BLaER1 treated with 17β-estradiol and CSF1 and Interleukin-3, amounts not matched to agents 10 nM and 100 nM (cell line): ENCODE data around the gene SCGB3A1.

ENCODE experiments used
- H3K27ac ChIP-seq, 11 experiments: shearing (Covaris generic); formaldehyde crosslinking; 2 replicates each; pipeline ENCODE4 v1.8.1; 2022
- H3K27me3 ChIP-seq, 11 experiments: shearing (Covaris generic); formaldehyde crosslinking; 2 replicates each; pipeline ENCODE4 v1.8.1; 2022
- H3K36me3 ChIP-seq, 11 experiments: shearing (Covaris generic); formaldehyde crosslinking; 2 replicates each; pipeline ENCODE4 v1.8.1; 2022
- H3K4me1 ChIP-seq, 10 experiments: shearing (Covaris generic); formaldehyde crosslinking; 2 replicates each; pipeline ENCODE4 v1.8.1; 2022
- H3K4me2 ChIP-seq, 11 experiments: shearing (Covaris generic); formaldehyde crosslinking; 2 replicates each; pipeline ENCODE4 v1.8.1; 2022
- H3K4me3 ChIP-seq, 10 experiments: shearing (Covaris generic); formaldehyde crosslinking; 2 replicates each; pipeline ENCODE4 v1.8.1; 2022
- H3K9ac ChIP-seq, 11 experiments: shearing (Covaris generic); formaldehyde crosslinking; 2 replicates each; pipeline ENCODE4 v1.8.1; 2022
- H3K9me3 ChIP-seq, 11 experiments: shearing (Covaris generic); formaldehyde crosslinking; replicated peaks in 1 of 11; 2 replicates each; pipeline ENCODE4 v1.8.1; 2022
- H4K20me1 ChIP-seq, 11 experiments: shearing (Covaris generic); formaldehyde crosslinking; 2 replicates each; pipeline ENCODE4 v1.8.1; 2022
- Cebpa-rat ChIP-seq, 11 experiments: shearing (Covaris generic); IDR thresholded peaks; 2 replicates each; pipeline ENCODE4 v1.8.1; 2022

The SCGB3A1 gene

GRCh38 chr5:180596115-180596667, 4.9 kb upstream of the SCGB3A1 start:
- peak overlapping the region in 9 of 11 experiments; percentile 20 to 69 (median 52); a peak in 17 of 22 replicates for H3K4me2 ChIP-seq
- peaks cover 7 to 51% (median 43%) of the 10 kb centered on the region in 10 experiments; a peak in 19 of 20 replicates for H3K4me1 ChIP-seq
- 0 out of 22 replicates have a peak overlapping the region, but pooled peaks of 1 of the 11 experiments have one; percentile 9 for H3K27ac ChIP-seq
- H3K4me3 ChIP-seq, result no peak overlapping the region
- no peaks in the 10 kb centered on the region for H3K9me3 ChIP-seq
- TF ChIP-seq Cebpa-rat (IDR thresholded peaks at IDR 0.05), result no peak
- peak overlapping the region in 2 of 11 experiments; percentile 18 to 52; a peak in 1 of 22 replicates for H3K9ac ChIP-seq
- H3K36me3 ChIP-seq, result no peaks in the 10 kb centered on the region
- H3K27me3 ChIP-seq, result peaks cover 18 to 28% (median 24%) of the 10 kb centered on the region in 11 experiments
- H4K20me1 ChIP-seq, result peaks cover 0 to 11% (median 0%) of the 10 kb centered on the region in 11 experiments; a peak in 7 of 22 replicates

GRCh38 chr5:180595381-180596114, 4.2 kb upstream of the SCGB3A1 start:
- H3K9ac ChIP-seq, result no peak overlapping the region
- H3K27me3 ChIP-seq, result peaks cover 25 to 34% (median 31%) of the 10 kb centered on the region in 11 experiments
- no peak for TF ChIP-seq Cebpa-rat (IDR thresholded peaks at IDR 0.05)
- no peak overlapping the region for H3K4me2 ChIP-seq
- no peak overlapping the region for H3K4me3 ChIP-seq
- H3K36me3 ChIP-seq, result no peaks in the 10 kb centered on the region
- H4K20me1 ChIP-seq, result peaks cover 0 to 17% (median 0%) of the 10 kb centered on the region in 11 experiments; a peak in 7 of 22 replicates
- no peak overlapping the region for H3K27ac ChIP-seq
- peaks cover 12 to 50% (median 41%) of the 10 kb centered on the region in 10 experiments; a peak in 19 of 20 replicates for H3K4me1 ChIP-seq
- no peaks in the 10 kb centered on the region for H3K9me3 ChIP-seq

- no peaks in the 10 kb centered on the region for H3K9me3 ChIP-seq
- H3K27me3 ChIP-seq, result peaks cover 30 to 39% (median 36%) of the 10 kb centered on the region in 11 experiments
- peaks cover 11 to 44% (median 36%) of the 10 kb centered on the region in 10 experiments; a peak in 19 of 20 replicates for H3K4me1 ChIP-seq
- no peak overlapping the region for H3K9ac ChIP-seq
- no peak overlapping the region for H3K27ac ChIP-seq
- H3K4me3 ChIP-seq, result no peak overlapping the region
- no peak overlapping the region for H3K4me2 ChIP-seq
- TF ChIP-seq Cebpa-rat (IDR thresholded peaks at IDR 0.05), result no peak
- peaks cover 0 to 21% (median 0%) of the 10 kb centered on the region in 11 experiments; a peak in 7 of 22 replicates for H4K20me1 ChIP-seq
- no peaks in the 10 kb centered on the region for H3K36me3 ChIP-seq
These were observed 3.7 kb upstream of the SCGB3A1 start for GRCh38 chr5:180595046-180595379.

GRCh38 chr5:180594311-180595045, 3.2 kb upstream of the SCGB3A1 start:
- Histone ChIP-seq H3K9me3 (no peaks in the 10 kb centered on the region), H3K4me2 (no peak overlapping the region), H3K4me3 (no peak overlapping the region), H3K27ac (no peak overlapping the region), H4K20me1 (peaks cover 0 to 21% (median 0%) of the 10 kb centered on the region in 11 experiments; a peak in 7 of 22 replicates), H3K27me3 (peaks cover 36 to 45% (median 42%) of the 10 kb centered on the region in 11 experiments), H3K9ac (no peak overlapping the region), H3K4me1 (peaks cover 9 to 39% (median 31%) of the 10 kb centered on the region in 10 experiments; a peak in 19 of 20 replicates), H3K36me3 (no peaks in the 10 kb centered on the region)
- no peak for TF ChIP-seq Cebpa-rat (IDR thresholded peaks at IDR 0.05)

GRCh38 chr5:180593446-180594206, 2.3 kb upstream of the SCGB3A1 start:
- H3K27me3 ChIP-seq, result peaks cover 41 to 53% (median 48%) of the 10 kb centered on the region in 11 experiments
- peaks cover 0 to 21% (median 0%) of the 10 kb centered on the region in 11 experiments; a peak in 7 of 22 replicates for H4K20me1 ChIP-seq
- no peak overlapping the region for H3K4me2 ChIP-seq
- H3K9me3 ChIP-seq, result no peaks in the 10 kb centered on the region
- no peak for TF ChIP-seq Cebpa-rat (IDR thresholded peaks at IDR 0.05)
- H3K27ac ChIP-seq, result no peak overlapping the region
- H3K9ac ChIP-seq, result no peak overlapping the region
- peaks cover 9 to 32% (median 26%) of the 10 kb centered on the region in 10 experiments; a peak in 19 of 20 replicates for H3K4me1 ChIP-seq
- H3K4me3 ChIP-seq, result no peak overlapping the region
- no peaks in the 10 kb centered on the region for H3K36me3 ChIP-seq

GRCh38 chr5:180592176-180592575, 877 bp upstream of the SCGB3A1 start:
- Histone ChIP-seq H3K27ac (no peak overlapping the region), H3K27me3 (peaks cover 41 to 58% (median 50%) of the 10 kb centered on the region in 11 experiments), H3K4me2 (no peak overlapping the region), H3K9me3 (no peaks in the 10 kb centered on the region), H4K20me1 (peaks cover 0 to 21% (median 0%) of the 10 kb centered on the region in 11 experiments; a peak in 7 of 22 replicates), H3K4me3 (no peak overlapping the region), H3K4me1 (peaks cover 9 to 31% (median 15%) of the 10 kb centered on the region in 10 experiments), H3K36me3 (no peaks in the 10 kb centered on the region), H3K9ac (no peak overlapping the region)
- no peak for TF ChIP-seq Cebpa-rat (IDR thresholded peaks at IDR 0.05)

- Histone ChIP-seq H3K4me2 (peak overlapping the region in 5 of 11 experiments; percentile 27 to 61 (median 51); a peak in 9 of 22 replicates), H3K4me3 (no peak overlapping the region; a peak in 1 of 20 replicates)
These were observed 572 bp downstream of the SCGB3A1 start for GRCh38 chr5:180590543-180591310.

More at GRCh38 chr5:180590543-180591310, 572 bp downstream of the SCGB3A1 start:
- H3K9me3 ChIP-seq, result no peaks in the 10 kb centered on the region
- no peak for TF ChIP-seq Cebpa-rat (IDR thresholded peaks at IDR 0.05)
- no peak overlapping the region for H3K27ac ChIP-seq
- H3K4me1 ChIP-seq, result peaks cover 0 to 25% (median 7%) of the 10 kb centered on the region in 10 experiments; a peak in 10 of 20 replicates
- H3K36me3 ChIP-seq, result no peaks in the 10 kb centered on the region
- peaks cover 0 to 21% (median 0%) of the 10 kb centered on the region in 11 experiments; a peak in 7 of 22 replicates for H4K20me1 ChIP-seq
- H3K27me3 ChIP-seq, result peaks cover 41 to 58% (median 50%) of the 10 kb centered on the region in 11 experiments
- H3K9ac ChIP-seq, result no peak overlapping the region
